ENCODE measurements around the gene PTPMT1.

The PTPMT1 gene

DNA sequence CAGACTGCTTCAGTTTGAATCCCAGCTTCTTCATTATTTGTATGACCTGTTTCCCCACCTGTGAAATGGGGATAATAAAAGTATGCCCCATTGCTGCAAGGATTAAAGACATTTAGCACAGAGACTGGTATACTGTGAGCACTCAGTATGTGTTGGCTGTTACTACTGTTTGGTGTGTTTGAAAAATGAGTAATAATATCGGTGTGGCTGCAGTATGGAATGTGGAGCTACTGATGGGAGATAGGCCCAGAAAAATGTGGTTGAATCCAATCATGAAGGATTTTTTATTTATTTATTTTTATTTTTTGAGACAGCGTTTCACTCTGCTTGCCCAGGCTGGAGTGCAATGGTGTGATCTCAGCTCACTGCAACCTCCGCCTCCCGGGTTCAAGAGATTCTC is 37.9 kb downstream of the PTPMT1 start:
- ChIA-PET CTCF (interaction anchor here (1.4 kb wide), 1 partner anchor 13 kb away, joined by 3 read pairs; no protein-coding TSS in a partner anchor), POLR2A (no interaction called here)
- DNase-seq (ENCODE audit: extremely low spot score): no peak
- TF ChIP-seq CTCF (IDR thresholded peaks at IDR 0.05; ENCODE audit: control extremely low read depth, extremely low read depth, low read depth, missing control alignments): no peak

DNA sequence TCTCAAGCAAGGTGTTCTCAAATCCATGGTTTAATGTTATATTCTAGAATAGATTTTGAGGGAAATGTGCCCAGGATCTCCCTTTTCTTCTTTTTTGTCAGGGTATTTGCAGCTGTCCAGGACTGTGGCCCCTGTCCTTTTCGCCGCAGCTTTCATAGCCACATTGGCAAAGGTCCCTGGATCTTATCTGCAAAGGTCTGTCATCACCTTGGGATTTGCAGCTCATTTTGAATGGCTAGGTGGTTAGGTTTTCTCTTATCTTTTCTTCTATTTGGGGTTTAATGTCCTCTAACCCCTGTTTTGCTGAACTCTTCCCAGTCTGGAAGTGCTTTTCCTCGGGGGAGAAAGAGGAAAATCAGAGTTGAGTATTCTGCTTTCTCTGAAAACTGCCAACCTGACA is 40.5 kb downstream of the PTPMT1 start:
- ChIA-PET POLR2A (no interaction called here), CTCF (interaction anchor here (1.0 to 3.0 kb wide), 2 partner anchors 9 to 13 kb away, joined by 3 to 17 read pairs; partner anchors contain the start of gene C1QTNF4)
- DNase-seq (ENCODE audit: extremely low spot score): no peak
- no peak for TF ChIP-seq CTCF (IDR thresholded peaks at IDR 0.05; ENCODE audit: control extremely low read depth, extremely low read depth, low read depth, missing control alignments)

DNA sequence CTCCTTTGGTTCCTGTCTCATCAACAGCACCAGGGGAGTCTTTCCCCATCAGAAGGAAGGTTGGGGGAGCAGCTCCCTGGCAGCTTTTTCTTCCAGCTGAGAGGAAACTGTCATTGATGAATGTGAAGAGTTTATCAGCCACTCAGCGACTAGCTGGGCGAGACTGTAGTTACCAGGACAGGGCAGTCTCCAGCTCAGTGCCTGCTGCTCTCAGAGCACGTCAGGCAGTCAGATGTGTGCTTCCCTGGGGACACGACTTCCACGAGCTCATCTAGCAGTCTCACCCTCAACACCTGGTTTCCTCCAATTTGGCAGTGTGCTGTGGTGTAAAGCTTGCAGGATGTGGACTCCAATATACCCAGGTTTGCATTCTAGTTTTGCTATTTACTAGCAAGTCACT is 41.3 kb downstream of the PTPMT1 start:
- no peak for DNase-seq (ENCODE audit: extremely low spot score)
- POLR2A ChIA-PET: no interaction called here
- CTCF ChIA-PET: interaction anchor here (0.7 to 3.0 kb wide), 4 partner anchors 10 to 194 kb away, joined by 3 to 17 read pairs (median 4); partner anchors contain the start of gene C1QTNF4
- TF ChIP-seq CTCF (IDR thresholded peaks at IDR 0.05; ENCODE audit: control extremely low read depth, extremely low read depth, low read depth, missing control alignments): no peak

- ChIA-PET POLR2A (no interaction called here), CTCF (interaction anchor here (0.7 to 3.0 kb wide), 5 partner anchors 9 to 29 kb away, joined by 3 to 17 read pairs (median 4); partner anchors contain the start of gene C1QTNF4)
Observed at GRCh38 chr11:47607380-47607779, 42.0 kb downstream of the PTPMT1 start.

GRCh38 chr11:47609675-47610074 is 44.3 kb downstream of the PTPMT1 start:
- ChIA-PET POLR2A (interaction anchor here (0.7 kb wide), 1 partner anchor 11 kb away, joined by 4 read pairs; no protein-coding TSS in a partner anchor), CTCF (interaction anchor here (0.7 to 1.0 kb wide), 2 partner anchors 10 to 24 kb away, joined by 3 read pairs; no protein-coding TSS in a partner anchor)
- DNase-seq (ENCODE audit: extremely low spot score): no peak

More at GRCh38 chr11:47607380-47607779, 42.0 kb downstream of the PTPMT1 start:
- no peak for DNase-seq (ENCODE audit: extremely low spot score)
- no peak for TF ChIP-seq CTCF (IDR thresholded peaks at IDR 0.05; ENCODE audit: control extremely low read depth, extremely low read depth, low read depth, missing control alignments)

GRCh38 chr11:47611348-47611794 is 46.0 kb downstream of the PTPMT1 start:
- ChIA-PET POLR2A (no interaction called here), CTCF (no interaction called here)
- no peak for DNase-seq (ENCODE audit: extremely low spot score)
- no peak for TF ChIP-seq CTCF (IDR thresholded peaks at IDR 0.05; ENCODE audit: control extremely low read depth, extremely low read depth, low read depth, missing control alignments)

More at GRCh38 chr11:47609675-47610074, 44.3 kb downstream of the PTPMT1 start:
- TF ChIP-seq CTCF (IDR thresholded peaks at IDR 0.05; ENCODE audit: control extremely low read depth, extremely low read depth, low read depth, missing control alignments): no peak

All from GM10248 (cell line).